Stimulated activated CD4-positive, alpha-beta T cell treated with anti-CD3 and anti-CD28 coated beads, Interleukin-12 subunit alpha, Interleukin-12 subunit beta, amount 100 ng/mL, for 24 hours (primary cell): Measurements from ENCODE around the gene HIBADH.

Experiments used
- DNase-seq, 2 experiments: peaks; one replicate each; pipeline ENCODE4 v3.0.0-alpha.2; 2020; ENCODE audit warnings: low read depth in 2 of 2

HIBADH gene

DNA sequence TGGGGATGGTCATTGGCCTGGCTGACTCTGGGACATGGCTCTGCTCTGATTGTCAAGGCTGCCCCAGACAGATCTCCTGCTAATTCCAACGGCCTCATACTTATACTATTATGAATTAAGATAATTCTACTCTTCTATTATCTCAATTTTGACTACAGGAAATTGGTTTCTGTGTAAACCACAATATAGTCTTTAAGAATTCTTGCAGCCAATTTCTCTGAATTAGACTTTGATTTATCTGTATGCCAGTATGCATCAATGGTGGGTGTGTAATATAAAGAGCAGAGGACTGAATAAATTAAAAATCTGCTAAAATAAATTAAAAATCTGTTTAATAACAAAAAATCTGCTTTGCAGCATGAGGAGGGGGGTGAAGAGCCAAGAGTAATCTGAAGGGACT is 27.0 kb downstream of the HIBADH start:
- DNase-seq = no peak

DNA sequence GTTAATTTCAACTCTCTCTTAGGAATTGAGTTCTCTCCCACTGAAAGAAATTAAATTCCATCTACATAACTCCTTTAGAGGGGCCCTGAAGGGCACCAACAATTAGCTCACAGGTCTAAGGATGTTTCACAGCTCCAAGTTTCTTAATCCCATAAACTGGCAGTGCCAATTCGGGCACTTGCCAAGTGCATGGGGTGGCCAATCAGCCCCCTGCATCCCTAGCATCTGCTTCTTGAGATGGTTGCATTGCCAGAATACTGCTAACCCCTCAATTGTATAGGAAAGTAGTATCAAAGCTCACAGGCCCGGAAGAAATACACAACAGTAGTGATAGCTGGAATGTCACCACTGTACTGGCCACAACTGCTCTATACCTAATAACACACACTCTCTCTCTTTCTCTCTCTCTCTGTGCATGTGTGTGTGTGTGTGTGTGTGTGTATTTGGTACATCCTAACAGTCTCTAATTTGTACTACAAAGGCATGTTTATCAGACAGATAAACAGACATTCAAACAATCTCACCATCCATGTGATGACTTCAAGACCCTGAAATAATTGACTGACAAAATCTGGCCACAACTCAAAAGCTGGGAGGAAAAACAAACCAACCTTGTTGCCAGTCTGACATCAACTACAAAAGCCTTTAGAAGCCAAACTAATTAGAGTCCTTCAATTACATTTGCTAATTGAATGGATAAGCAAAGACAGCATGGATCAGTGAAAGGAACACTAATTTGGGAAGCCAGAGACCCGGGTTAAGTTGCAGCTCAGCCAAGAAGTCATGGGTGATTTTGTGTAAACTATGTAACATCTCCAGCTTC is 27.8 kb downstream of the HIBADH start:
- no peak for DNase-seq

DNA sequence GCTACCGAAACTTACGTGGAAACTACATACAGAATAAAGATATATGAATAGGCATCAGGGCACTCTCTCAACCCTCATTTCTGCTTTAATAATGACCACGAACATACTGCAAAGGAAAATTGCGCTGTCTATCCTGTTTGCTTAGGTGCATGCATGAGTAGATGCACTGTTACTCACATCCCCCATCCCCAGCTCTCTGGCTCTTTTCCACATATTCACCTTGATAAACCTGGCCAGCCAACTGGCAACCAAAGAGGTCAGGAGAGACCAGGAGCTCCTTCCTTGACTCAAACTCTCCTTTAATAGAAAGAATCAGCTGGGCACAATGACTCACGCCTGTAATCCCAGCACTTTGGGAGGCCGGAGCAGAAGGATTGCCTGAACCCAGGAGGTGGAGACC is 29.6 kb downstream of the HIBADH start:
- DNase-seq = no peak

DNA sequence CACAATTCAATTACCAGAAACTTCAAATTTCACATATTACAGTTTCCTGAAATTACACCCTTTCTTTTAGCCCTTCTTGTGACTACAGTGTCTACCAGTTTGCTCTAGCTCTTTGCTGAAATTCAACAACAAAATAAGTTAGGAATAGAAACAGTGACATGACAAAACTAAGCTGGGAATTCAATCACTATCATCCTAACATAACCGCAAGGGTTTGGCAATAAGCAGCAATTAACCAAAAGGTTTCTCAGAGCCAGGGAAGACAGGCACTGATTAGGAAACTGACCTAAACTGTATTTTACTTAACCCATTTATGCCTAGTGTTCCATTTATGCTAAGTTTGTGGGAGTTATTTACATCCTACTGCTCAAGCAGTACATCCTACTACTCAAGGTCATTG is 31.3 kb downstream of the HIBADH start:
- no peak for DNase-seq

DNA sequence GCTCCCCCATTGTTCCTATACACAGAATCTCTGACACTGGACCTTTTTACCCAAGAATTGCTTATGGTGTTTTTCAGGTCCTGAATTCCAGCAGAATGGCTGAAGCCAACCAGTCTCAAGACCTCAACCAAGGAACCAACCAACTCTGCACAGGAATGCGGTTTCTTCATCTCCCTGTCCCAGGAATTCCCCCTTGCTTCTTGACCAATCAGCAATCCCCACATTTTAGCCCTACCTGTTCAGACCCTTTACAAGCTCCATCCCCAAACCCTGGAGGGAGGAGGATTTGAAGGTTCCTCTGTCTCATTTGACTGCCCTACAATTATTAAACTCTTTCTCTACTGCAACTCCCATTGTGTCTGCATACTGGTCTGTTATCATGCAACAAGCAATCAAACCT is 35.5 kb downstream of the HIBADH start:
- no peak for DNase-seq

DNA sequence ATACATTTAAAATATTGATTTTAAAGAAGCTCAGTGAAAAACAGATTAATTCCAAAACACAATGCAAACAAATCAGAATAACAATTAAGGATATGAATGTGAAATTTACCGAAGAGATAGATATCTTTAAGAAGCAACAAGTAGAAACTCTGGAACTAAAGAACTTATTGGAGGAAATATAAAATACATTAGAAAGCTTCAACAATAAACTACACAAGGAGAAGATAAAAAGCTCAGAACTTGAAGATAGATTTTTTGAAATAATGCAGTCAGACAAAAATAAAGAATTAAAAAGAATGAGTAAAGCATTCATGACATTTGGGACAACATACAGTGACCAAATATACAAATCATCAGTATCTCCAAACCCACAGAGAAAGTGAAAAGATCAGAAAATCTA is 43.2 kb downstream of the HIBADH start:
- no peak for DNase-seq

DNA sequence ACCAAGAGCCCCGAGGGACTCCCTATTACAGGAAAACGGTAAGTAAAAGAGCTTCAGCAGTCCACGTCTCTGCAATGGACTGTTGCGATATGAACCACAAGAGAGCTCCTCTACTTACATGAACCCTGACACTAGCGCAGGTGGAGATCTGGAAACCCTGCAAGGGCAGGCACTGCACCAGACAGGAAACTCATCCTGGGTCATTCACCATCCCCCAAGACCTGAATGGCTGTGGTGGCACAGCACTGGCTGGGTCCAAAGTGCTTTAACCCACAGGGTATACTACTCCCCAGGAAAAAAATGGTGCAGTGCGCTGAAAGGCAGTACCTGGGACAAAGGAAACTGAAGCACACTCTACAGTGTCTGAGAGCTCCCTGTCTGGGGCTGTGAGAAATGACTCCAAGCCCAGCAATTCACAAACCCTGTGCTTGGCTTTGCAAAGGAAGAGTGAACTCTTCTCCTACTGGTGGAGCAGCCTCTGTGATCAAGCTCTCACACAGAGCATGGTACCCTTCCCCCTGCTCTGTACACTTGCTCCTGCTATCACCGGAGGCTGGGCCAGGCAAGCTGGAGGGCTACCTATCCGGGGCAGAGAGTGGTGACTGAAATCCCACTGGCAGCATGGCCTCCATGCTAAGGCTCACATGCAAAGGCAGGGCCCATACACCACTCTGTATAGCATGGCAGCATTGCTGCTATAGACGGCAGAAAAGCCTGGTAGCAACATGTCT is 44.9 kb downstream of the HIBADH start:
- DNase-seq = no peak

DNA sequence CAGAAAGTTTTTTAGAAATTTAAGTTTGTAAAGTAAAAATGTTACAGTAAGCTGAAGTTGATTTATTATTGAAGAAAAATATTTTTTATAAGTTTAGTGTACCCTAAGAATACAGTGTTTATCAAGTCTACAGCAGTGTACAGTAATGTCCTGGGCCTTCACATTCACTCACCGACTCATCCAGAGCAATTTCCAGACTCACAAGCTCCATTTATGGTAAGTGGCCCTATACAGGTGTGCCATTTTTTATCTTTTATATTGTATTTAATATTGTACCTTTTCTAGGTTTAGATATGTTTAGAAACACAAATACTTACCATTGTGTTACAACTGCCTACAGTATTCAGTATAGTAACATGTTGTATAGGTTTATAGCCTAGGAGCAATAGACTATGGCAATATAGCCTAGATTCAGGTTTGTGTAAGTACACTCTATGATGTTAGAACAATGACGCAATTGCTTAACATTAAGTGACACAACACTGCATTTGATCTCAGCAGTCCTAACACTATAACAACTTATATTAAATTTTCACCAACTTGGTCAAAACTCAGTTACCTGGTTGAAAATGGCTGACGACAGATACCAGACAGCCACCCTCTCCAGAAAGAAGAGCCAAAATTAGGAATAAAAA is 45.7 kb downstream of the HIBADH start:
- no peak for DNase-seq

DNA sequence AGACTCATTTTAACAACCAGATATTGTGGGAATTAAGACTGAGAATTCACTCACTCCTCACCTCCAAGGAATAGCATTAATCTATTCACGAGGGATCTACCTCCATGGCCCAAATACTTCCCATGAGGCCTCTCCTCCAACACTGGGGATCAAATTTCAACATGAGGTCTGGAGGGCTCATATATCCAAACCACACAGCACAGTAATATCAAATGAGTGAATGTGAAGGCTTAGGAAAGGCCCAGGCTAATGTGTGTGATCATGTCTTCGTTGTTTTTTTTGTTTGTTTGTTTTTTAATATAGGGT is 46.5 kb downstream of the HIBADH start:
- no peak for DNase-seq

DNA sequence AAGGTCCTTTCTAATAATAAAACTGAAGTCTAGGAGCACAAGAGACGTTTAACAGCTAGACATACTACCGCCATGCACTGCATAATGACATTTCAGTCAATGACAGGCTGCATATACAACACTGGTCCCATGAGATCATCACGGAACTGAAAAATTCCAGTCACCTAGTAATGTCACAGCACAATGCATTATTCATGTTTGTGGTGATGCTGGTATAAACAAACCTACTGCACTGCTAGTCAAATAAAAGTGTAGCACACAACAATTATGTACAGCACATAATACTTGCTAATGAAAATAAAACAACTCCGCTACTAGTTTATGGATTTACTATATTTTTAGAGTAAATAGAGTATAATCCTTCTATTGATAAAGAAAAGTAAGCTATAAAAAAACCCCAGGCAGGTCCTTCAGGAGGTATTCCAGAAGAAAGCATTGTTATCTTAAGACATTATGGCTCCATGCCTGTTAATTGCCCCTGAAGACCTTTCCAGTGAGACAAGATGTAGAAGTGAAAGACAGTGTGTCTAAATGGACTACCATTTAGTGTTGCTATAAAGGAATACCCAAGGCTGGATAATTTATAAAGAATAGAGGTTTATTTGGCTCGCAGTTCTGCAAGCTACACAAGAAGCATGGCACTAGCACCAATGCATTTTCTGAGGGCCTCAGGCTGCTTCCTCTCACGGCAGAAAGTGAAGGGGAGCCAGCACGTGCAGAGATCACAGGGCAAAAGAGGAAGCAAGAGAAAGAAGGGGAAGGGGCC is 47.1 kb downstream of the HIBADH start:
- no peak for DNase-seq

DNA sequence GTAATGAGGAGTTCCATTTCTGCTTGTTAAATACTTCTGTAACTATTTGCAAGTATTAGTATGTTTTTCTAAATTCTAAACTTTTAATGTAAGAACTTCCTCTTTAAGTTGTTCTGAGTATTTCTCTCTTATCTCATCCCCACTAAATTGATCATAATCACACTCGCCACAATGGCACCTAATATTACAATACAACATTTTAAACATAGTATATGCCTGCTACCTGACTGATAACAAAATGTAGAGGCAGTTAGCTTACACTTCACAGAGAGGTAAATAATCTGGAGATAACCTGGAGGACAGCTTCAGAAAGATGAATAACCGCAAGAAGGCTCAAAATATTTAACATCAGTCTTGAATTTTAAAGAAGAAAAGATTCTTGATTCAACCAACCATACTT is 48.6 kb downstream of the HIBADH start:
- DNase-seq = no peak

DNA sequence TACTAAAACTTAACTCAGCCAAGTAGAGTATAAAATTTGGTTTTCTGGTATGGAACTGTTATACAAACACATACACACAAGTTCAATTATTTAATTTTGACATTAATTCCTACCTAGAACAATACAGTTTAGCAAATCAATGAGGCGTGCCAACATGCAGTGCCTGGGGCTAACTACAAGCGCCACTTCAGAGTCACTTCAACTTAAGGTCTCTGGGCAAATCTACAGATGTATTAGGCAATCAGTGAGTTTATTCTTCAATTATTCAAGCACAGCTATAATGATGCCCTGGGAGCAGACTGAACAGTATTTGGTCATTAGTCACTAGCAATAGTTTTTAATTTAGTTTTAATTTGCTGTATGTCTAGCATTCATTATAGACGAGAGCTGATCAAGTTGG is 51.6 kb downstream of the HIBADH start:
- DNase-seq = no peak

DNA sequence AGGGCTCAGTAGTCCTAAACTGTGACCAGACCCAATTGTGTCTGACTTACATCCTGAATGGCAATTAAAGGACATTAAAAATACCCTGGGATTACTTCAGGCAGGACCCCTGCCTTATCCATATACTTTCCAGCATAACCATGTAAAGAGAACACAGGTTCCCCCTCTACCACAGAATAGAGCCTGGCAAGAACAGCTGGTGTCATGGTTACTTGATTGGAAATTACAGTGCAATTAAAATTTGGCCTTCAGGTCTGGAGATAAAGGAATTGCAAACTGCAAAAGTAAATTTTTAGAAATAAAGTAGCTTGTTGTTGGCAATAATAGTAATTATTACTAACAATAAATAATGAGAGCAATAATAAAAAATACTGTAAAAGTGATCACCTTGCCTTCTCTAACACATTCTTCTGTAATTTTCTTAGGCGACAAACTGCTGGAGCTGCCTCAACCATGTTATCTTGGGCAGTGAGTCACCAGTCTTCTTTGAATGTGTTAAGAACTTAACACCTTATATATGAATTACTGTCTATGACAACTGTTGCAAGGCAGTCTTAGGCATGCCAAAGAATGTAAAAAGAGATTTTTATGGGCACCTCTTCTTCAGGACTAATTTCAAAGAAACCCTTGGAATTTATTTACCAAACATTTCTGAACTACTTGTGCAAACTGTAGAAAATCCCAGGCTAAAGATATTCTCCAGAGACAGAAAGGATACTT is 53.7 kb downstream of the HIBADH start:
- DNase-seq = no peak

DNA sequence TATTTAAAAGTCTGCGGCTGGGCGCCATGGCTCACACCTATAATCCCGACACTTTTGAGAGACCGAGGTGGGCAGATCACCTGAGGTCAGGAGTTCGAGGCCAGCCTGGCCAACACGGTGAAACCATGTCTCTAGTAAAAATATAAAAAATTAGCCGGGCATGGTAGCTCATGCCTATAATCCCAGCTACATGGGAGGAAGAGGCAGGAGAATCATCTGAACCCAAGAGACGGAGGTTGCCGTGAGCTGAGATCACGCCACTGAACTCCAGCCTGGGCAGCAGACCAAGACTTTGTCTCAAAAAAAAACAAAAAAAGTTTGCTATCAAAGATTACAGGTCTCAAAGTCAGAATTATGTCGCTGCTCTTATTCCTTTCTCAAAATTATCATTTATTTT is 55.5 kb downstream of the HIBADH start:
- DNase-seq = no peak

DNA sequence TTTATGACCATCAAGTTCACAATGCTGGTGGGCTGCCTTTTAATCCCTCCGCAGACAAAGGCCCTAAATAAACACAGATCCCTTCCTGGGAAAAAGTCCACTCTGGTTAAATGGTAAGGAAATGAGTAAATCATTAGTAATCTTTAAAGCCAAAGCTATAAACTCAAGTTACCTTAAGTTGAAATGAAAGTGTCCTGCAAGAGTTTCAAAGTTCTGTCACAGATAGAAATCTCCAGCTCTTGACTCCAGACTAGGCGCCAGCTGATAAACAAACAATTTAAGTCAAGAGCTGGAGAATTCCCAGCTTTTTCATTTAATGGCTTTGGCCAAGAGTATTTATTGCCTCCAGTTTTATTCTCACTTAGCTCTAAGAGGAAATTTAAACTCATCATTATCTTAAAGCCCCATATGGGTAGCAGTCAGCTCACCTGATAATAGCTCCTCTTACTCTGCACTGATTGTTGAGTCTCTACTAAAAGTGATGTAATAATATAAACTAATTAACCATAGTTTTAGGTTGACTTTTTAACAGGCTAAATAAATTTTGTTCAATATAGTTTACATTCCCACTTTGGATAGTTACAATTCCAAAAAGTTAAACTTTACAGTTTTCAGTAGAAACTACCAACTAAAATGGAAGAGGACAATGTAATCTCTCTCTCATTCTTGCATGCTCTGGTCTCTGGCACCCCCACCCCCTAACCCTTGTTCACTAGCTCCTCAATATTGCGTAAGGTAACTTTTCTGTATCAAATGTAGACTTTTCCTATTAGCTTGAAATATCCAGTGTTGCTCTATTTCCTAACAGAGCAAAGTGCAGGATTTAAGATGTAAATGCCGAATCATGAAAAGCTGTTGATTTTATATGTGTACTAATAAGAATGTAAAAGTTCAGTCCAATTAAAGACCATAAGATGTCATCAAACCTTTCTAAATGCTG is 56.1 kb downstream of the HIBADH start:
- no peak for DNase-seq

DNA sequence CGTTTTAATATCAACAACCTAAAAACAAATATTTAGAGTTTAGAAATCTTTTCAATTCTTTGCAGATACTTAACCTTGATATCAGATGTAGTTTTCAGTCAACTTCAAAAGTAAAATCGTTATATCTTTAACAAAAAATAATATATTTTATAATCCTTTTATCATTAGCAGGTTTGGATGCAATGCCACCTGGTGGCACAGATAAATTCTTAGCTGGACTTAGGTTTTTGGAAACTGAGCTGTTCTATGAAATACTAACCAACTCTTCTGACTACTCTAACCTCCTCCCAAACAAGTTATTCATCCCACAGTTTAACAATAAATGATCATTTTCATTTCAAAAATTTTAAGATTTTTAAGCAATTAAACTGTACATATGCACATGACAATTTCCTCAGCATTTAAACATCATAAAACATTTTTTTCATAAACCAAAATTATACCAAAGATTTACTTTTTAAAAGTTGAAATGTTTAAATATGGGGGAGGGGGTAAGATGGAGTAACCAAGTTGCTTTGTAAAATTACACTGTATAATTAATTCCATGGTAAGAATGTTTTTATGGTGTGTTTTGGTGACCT is 56.9 kb downstream of the HIBADH start:
- no peak for DNase-seq

DNA sequence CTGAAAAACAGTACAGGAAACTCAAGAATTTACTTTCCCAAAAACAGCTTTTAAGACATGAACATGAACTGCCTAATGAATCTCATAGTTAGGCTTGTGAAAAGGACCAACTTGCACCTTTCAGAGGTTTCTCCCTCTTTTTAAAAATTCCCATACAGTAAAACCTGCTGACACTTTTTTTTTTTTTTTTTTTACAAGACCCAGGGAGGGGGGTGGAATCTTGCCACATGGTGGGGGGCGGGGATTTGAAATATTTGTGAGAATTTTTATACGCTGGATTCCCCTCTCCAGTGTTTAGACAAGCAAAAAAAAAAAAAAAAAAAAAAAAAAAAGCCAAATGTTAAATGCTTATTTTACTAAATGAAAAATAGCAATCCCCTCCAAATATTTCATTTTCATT is 57.4 kb downstream of the HIBADH start:
- no peak for DNase-seq

DNA sequence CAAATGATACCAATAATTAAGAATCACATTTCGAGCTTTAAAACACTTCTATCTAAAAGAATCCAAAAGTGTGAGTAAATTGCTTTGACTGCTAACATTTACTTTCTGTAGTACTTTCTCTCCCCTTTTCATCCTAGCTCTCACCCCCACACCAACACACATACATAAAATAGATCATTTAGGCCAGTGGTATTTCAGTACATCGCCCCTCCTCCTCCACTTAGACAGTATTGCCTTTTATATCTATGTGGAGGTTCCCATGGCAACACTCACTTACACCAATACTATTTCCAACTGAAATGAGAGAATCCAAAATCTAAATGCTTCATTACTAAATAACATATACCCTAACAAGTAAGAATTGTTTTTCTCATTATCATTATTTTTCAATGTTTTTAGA is 58.9 kb downstream of the HIBADH start:
- no peak for DNase-seq

DNA sequence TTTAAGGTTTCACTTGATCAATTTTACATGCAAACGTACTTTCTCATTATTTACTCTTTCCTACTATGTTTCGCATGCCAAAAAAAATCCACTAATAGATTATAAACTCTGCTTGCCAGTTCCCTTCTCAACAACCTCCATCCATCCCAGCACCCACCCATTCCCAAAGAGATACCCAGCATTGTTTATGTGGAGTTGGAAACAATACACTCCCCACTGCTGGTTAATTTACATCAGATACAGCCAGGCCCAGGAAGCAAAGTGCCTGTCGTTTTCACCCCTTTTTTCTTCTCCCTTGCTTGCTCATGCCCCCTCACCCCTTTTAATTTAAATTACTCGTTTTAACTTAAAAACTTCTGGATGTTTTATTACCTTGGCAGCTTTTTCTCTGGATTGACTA is 59.9 kb downstream of the HIBADH start:
- DNase-seq = no peak

DNA sequence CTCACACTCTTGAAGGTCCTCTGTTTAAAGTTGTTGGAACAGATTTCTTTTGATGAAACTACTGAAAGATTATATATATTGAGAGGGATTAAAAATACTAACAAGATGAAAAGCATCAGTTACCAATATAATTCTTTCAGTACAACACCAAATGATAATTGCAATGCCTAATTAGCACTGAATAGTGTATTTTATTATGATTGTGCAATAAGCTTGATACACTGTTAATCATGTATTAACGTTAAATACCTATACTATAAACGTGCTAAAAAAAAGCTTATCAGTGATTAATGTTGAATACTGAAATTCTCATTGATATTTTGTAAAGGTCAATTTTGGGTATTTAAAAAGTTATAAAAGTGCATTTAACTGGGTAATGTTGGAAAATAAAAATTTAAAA is 61.5 kb downstream of the HIBADH start:
- DNase-seq = no peak
